GM23338 (cell line): ENCODE data around the gene RPS19. TPM values are rescaled to one million over a fixed set of nuclear protein-coding genes. Genes with fewer than 3 reads are reported as not detected.
A peak's percentile ranks its signal among the peaks of the same experiment; 100 is the strongest.

Experiments
- ATAC-seq: fragments of 200-7000 bp; cut with Tn5 transposase; 3 replicates; pipeline ENCODE4 v1.9.1; 2020
- DNase-seq: peaks from one replicate; pipeline ENCODE4 v3.0.0-alpha.2; 2015; ENCODE audit warnings: low spot score
- H2AFZ ChIP-seq: fragments of 200-600 bp; sonication (generic); 2 replicates; pipeline ENCODE4 v1.8.0; 2016; ENCODE audit warnings: antibody characterized with exemption, mild to moderate bottlenecking, moderate library complexity
- H3F3A ChIP-seq: fragments of 200-600 bp; sonication (generic); replicated peaks from 2 replicates; pipeline ENCODE4 v1.8.0; 2017; ENCODE audit warnings: antibody characterized with exemption, mixed run types, low read depth
- H3K27ac ChIP-seq: fragments of 200-600 bp; sonication (generic); 2 replicates; pipeline ENCODE4 v1.6.1; 2016; ENCODE audit warnings: low read depth
- H3K27me3 ChIP-seq: fragments of 200-600 bp; sonication (generic); 2 replicates; pipeline ENCODE4 v1.8.0; 2016; ENCODE audit warnings: mild to moderate bottlenecking, mixed run types, moderate library complexity; ENCODE audit not compliant: insufficient read depth
- H3K36me3 ChIP-seq: fragments of 200-600 bp; sonication (generic); 2 replicates; pipeline ENCODE4 v1.8.0; 2016; ENCODE audit warnings: mild to moderate bottlenecking; ENCODE audit not compliant: insufficient read depth
- H3K4me1 ChIP-seq: fragments of 200-600 bp; sonication (generic); 2 replicates; pipeline ENCODE4 v1.8.0; 2016; ENCODE audit warnings: mild to moderate bottlenecking, moderate library complexity; ENCODE audit not compliant: insufficient read depth
- H3K4me2 ChIP-seq: fragments of 200-600 bp; sonication (generic); 2 replicates; pipeline ENCODE4 v1.7.1; 2017; ENCODE audit warnings: mixed run types
- H3K4me3 ChIP-seq: fragments of 200-600 bp; sonication (generic); 2 replicates; pipeline ENCODE4 v1.6.1; 2016; ENCODE audit warnings: mixed run types
- H3K79me2 ChIP-seq: fragments of 200-600 bp; sonication (generic); replicated peaks from 2 replicates; pipeline ENCODE4 v1.8.0; 2017; ENCODE audit warnings: mild to moderate bottlenecking; ENCODE audit not compliant: insufficient read depth
- H3K9me2 ChIP-seq: fragments of 200-600 bp; sonication (generic); 2 replicates; pipeline ENCODE4 v1.8.0; 2017; ENCODE audit not compliant: insufficient read depth
- H4K20me1 ChIP-seq: fragments of 200-600 bp; sonication (generic); replicated peaks from 2 replicates; pipeline ENCODE4 v1.8.0; 2017; ENCODE audit warnings: mild to moderate bottlenecking; ENCODE audit not compliant: insufficient read depth
- H3K27ac Mint-ChIP-seq: 2 replicates; pipeline ENCODE4 v1.8.0; 2020; ENCODE audit warnings: inconsistent platforms, mild to moderate bottlenecking, moderate library complexity, mixed read lengths
- H3K27me3 Mint-ChIP-seq: 3 replicates; pipeline ENCODE4 v1.8.0; 2022; ENCODE audit warnings: low read depth, mild to moderate bottlenecking, moderate library complexity, mixed read lengths, inconsistent platforms; ENCODE audit not compliant: insufficient read depth, poor library complexity
- H3K36me3 Mint-ChIP-seq: 3 replicates; pipeline ENCODE4 v1.8.0; 2021; ENCODE audit warnings: low read depth, mild to moderate bottlenecking, inconsistent platforms, moderate library complexity, mixed read lengths
- H3K4me1 Mint-ChIP-seq: 3 replicates; pipeline ENCODE4 v1.8.0; 2020; ENCODE audit warnings: mild to moderate bottlenecking, inconsistent platforms, mixed read lengths
- H3K4me3 Mint-ChIP-seq: 3 replicates; pipeline ENCODE4 v1.8.0; 2021; ENCODE audit warnings: moderate library complexity, mild to moderate bottlenecking, inconsistent platforms, mixed read lengths
- H3K9me3 Mint-ChIP-seq: 3 replicates; pipeline ENCODE4 v1.8.0; 2020; ENCODE audit warnings: moderate library complexity, mild to moderate bottlenecking, inconsistent platforms, mixed read lengths
- CREB1 ChIP-seq: fragments of 250-450 bp; sonication (Bioruptor Pico); IDR thresholded peaks from 2 replicates; pipeline ENCODE4 v1.5.0; 2020; ENCODE audit warnings: low read depth, mild to moderate bottlenecking, moderate library complexity
- CTCF ChIP-seq, 2 experiments: fragments of 200-600 bp in 1 of 2; sonication (generic) in 1 of 2; conservative IDR thresholded peaks; 2 replicates each; pipeline versions ENCODE4 v1.5.1 to v1.6.1; 2016 to 2017; ENCODE audit warnings: antibody characterized with exemption in 2 of 2, low read depth in 2 of 2, mild to moderate bottlenecking in 2 of 2, moderate library complexity in 1 of 2
- EZH2 ChIP-seq: fragments of 200-600 bp; sonication (generic); IDR thresholded peaks from one replicate; pipeline ENCODE4 v1.8.0; 2017; ENCODE audit warnings: antibody characterized with exemption, mild to moderate bottlenecking, low read depth; ENCODE audit not compliant: unreplicated experiment
- EZH2phosphoT487 ChIP-seq: fragments of 200-600 bp; sonication (generic); IDR thresholded peaks from one replicate; pipeline ENCODE4 v1.8.1; 2018; ENCODE audit warnings: antibody characterized with exemption; ENCODE audit not compliant: unreplicated experiment
- NANOG ChIP-seq: IDR thresholded peaks from 2 replicates; pipeline ENCODE4 v1.6.1; 2016; ENCODE audit warnings: antibody characterized with exemption, borderline replicate concordance
- STAT1 ChIP-seq: IDR thresholded peaks from one replicate; pipeline ENCODE4 v1.6.1; 2016; ENCODE audit warnings: antibody characterized with exemption; ENCODE audit not compliant: unreplicated experiment
- ZNF114 ChIP-seq: fragments of 250-450 bp; sonication (Bioruptor Pico); IDR thresholded peaks from 2 replicates; pipeline ENCODE4 v1.5.0; 2020; ENCODE audit warnings: mild to moderate bottlenecking, moderate library complexity
- ZNF331 ChIP-seq: fragments of 250-450 bp; sonication (Bioruptor Pico); IDR thresholded peaks from 2 replicates; pipeline ENCODE4 v1.5.0; 2020; ENCODE audit warnings: low read depth, mild to moderate bottlenecking, moderate library complexity
- ZNF462 ChIP-seq: fragments of 250-450 bp; sonication (Bioruptor Pico); IDR thresholded peaks from 2 replicates; pipeline ENCODE4 v1.5.0; 2020; ENCODE audit warnings: mild to moderate bottlenecking, moderate library complexity
- polyA plus RNA-seq: library from polyadenylated mRNA; unstranded; fragments of >200 nt; fragmentation: Nextera tagmentation; extraction: Ambion mirVana; gene quantifications from 2 replicates; pipeline ENCODE4 v1.2.1, GENCODE V29; 2016
- total RNA-seq: library from RNA; depleted of rRNA; stranded (reverse); fragments of >200 nt; shearing (Covaris generic); gene quantifications from 2 replicates; pipeline ENCODE4 v1.2.3, GENCODE V29; 2014

Gene RPS19
- total and polyA plus RNA-seq, 2 experiments from 2014 or later, result 1,798 to 4,073 TPM

- no peak overlapping the region for H2AFZ ChIP-seq
- H3K36me3 ChIP-seq, result no peaks in the 10 kb centered on the region
- H3K4me1 ChIP-seq, result 0 out of 2 replicates have a peak, but pooled peaks cover 6% of the 10 kb centered on the region
- Mint-ChIP-seq H3K4me1 (peaks cover 29% of the 10 kb centered on the region), H3K36me3 (peaks cover 23% of the 10 kb centered on the region; the same call in 2 of the 3 replicates), H3K27me3 (peaks cover 13% of the 10 kb centered on the region), H3K4me3 (no peak overlapping the region), H3K27ac (peak overlapping the region; percentile 31; the same call in 1 of the 2 replicates), H3K9me3 (peaks cover 3% of the 10 kb centered on the region; the same call in 1 of the 3 replicates)
- no peaks in the 10 kb centered on the region for H3K9me2 ChIP-seq
- ATAC-seq (peak; percentile 18), DNase-seq (peak; percentile 63)
- peaks cover 5% of the 10 kb centered on the region; the same call in 1 of the 2 replicates for H3F3A ChIP-seq
- H3K4me3 ChIP-seq, result no peak overlapping the region
- H3K4me2 ChIP-seq, result no peak overlapping the region
- H3K79me2 ChIP-seq, result no peaks in the 10 kb centered on the region
- H4K20me1 ChIP-seq, result peaks cover 3% of the 10 kb centered on the region; the same call in 1 of the 2 replicates
- TF ChIP-seq EZH2 (no peak), CTCF (conservative IDR thresholded peaks at IDR 0.05; ENCODE audit: low read depth in 2 of 2) (peak; percentile 29 to 58)
- H3K27me3 ChIP-seq, result no peaks in the 10 kb centered on the region
- H3K27ac ChIP-seq, result no peak overlapping the region
Measured at GRCh38 chr19:41893899-41894298, 33.8 kb downstream of the RPS19 start.

GRCh38 chr19:41894350-41894749 lies 34.3 kb downstream of the RPS19 start:
- Histone ChIP-seq H3K27ac (no peak overlapping the region), H3K4me3 (no peak overlapping the region), H3K9me2 (no peaks in the 10 kb centered on the region), H2AFZ (no peak overlapping the region), H3K36me3 (no peaks in the 10 kb centered on the region), H4K20me1 (no peaks in the 10 kb centered on the region; the same call in 1 of the 2 replicates), H3K27me3 (no peaks in the 10 kb centered on the region), H3K79me2 (no peaks in the 10 kb centered on the region), H3K4me2 (no peak overlapping the region), H3K4me1 (0 out of 2 replicates have a peak, but pooled peaks cover 6% of the 10 kb centered on the region), H3F3A (peaks cover 5% of the 10 kb centered on the region; the same call in 1 of the 2 replicates)
- Mint-ChIP-seq H3K4me1 (peaks cover 26% of the 10 kb centered on the region), H3K9me3 (peaks cover 3% of the 10 kb centered on the region; the same call in 1 of the 3 replicates), H3K4me3 (no peak overlapping the region; the same call in 2 of the 3 replicates), H3K36me3 (peaks cover 27% of the 10 kb centered on the region), H3K27me3 (peaks cover 13% of the 10 kb centered on the region), H3K27ac (no peak overlapping the region; the same call in 1 of the 2 replicates)
- no peak for DNase-seq
- no peak for ATAC-seq
- TF ChIP-seq CTCF (conservative IDR thresholded peaks at IDR 0.05; ENCODE audit: low read depth in 2 of 2), result no peak
- no peak for TF ChIP-seq EZH2
- TF ChIP-seq ZNF331 (CRISPR knock-in tag), result no peak
- no peak for TF ChIP-seq EZH2phosphoT487
- TF ChIP-seq NANOG, result no peak
- TF ChIP-seq ZNF114 (CRISPR knock-in tag), result no peak
- no peak for TF ChIP-seq ZNF462 (CRISPR knock-in tag)
- TF ChIP-seq CREB1 (CRISPR knock-in tag), result no peak
- no peak for TF ChIP-seq STAT1
